GM21423 (cell line): ENCODE data around the gene MBOAT1.
"Not testable (repeated sequence)": the region's sequence is repeated elsewhere in the genome, so short reads cannot be mapped to it uniquely, and the experiment has no call there.

ENCODE experiments used
- ATAC-seq: cut with Tn5 transposase; IDR thresholded peaks from one replicate; pipeline ENCODE4 v1.9.1; 2021; ENCODE audit warnings: mild to moderate bottlenecking, moderate library complexity; ENCODE audit not compliant: unreplicated experiment

The MBOAT1 gene

GRCh38 chr6:20212392-20213111 lies at the start of gene MBOAT1:
Gene MBOAT1 (minus strand): TSS chr6:20212469. CDS start chr6:20212234, 235 bp downstream.
- ATAC-seq = peak; percentile 82

DNA sequence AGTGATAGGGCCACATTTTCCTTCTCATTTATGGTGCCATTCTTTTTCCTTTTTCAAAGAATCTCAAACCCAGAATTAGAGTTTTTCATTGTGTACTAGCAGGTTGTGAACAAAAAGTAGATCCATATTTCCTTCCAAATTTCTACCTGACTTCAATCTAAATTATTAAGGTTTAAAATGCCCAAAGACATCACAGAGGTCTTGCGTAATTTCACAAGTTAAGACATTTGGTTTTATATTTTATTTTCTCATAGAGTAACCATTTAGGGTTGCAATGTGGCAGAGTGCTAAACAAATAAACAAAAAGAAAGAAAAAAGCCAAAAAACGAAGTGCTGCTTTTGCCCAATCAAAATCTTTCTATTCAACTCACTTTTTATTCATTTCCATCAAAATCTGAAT lies 49.4 kb upstream of the MBOAT1 start:
- no peak for ATAC-seq

- no peak for ATAC-seq
Measured at GRCh38 chr6:20260360-20260759, 48.1 kb upstream of the MBOAT1 start.

DNA sequence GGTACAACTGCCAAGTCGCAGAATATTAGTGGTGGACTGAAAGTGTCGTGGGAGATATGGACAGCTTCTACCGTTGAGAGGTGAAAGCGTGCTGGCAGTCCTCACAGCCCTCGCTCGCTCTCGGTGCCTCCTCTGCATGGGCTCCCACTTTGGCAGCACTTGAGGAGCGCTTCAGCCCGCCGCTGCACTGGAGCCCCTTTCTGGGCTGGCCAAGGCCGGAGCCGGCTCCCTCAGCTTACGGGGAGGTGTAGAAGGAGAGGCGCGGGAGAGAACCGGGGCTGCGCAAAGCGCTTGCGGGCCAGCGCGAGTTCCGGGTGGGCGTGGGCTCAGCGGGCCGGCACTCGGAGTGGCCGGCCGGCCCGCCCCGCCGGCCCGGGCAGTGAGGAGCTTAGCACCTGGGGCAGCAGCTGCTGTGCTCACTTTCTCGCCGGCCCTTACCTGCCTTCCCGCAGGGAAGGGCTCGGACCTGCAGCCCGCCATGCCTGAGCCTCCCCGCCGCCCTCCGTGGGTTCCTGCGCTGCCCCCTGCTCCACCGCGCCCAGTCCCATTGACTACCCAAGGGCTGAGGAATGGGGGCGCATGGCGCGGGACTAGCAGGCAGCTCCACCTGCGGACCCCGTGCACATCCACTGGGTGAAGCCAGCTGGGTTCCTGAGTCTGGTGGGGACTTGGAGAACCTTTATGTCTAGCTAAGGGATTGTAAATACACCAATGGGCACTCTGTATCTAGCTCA lies 47.2 kb upstream of the MBOAT1 start:
- ATAC-seq = no peak

- ATAC-seq = no peak
Measured at GRCh38 chr6:20255428-20255827, 43.2 kb upstream of the MBOAT1 start.

DNA sequence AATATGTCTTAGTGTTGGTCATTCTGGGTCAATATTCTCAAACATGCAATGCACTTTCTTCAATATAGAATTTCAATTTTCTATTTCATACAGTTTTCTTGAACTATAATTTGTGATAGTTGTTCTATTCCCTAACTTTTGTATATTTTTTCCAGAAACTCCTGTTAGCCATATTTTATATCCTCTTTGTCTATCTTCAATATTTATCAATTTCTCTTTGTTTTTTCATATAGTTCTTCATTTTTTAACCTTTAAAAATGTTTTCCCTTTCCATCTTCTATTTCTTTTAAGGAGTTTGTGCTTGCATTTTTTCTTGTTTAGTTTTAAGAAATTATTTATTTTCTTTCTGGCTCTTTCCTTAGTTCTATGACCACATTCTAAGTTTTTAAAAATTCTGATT lies 42.0 kb upstream of the MBOAT1 start:
- ATAC-seq = no peak

- no peak for ATAC-seq
Measured at GRCh38 chr6:20253021-20253420, 40.8 kb upstream of the MBOAT1 start.

DNA sequence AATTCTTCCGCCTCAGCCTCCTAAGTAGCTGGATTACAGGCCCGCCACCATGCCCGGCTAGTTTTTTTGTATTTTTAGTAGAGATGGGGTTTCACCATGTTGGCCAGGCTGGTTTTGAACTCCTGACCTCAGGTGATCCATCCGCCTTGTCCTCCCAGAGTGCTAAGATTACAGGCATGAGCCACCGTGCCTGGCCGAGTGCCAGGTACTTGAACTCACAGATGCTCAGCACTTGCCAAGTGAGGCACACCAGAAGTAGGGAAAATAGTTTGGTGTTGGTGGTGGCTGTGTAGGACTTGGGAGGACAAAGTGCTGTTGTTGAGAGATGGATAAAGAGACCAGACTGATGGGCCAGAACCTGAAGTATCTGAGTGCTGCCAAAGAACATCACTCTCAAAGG lies 40.0 kb upstream of the MBOAT1 start:
- ATAC-seq = no peak

GRCh38 chr6:20251525-20251924 lies 39.3 kb upstream of the MBOAT1 start:
- ATAC-seq = no peak

GRCh38 chr6:20246125-20246524 lies 33.9 kb upstream of the MBOAT1 start:
- no peak for ATAC-seq

DNA sequence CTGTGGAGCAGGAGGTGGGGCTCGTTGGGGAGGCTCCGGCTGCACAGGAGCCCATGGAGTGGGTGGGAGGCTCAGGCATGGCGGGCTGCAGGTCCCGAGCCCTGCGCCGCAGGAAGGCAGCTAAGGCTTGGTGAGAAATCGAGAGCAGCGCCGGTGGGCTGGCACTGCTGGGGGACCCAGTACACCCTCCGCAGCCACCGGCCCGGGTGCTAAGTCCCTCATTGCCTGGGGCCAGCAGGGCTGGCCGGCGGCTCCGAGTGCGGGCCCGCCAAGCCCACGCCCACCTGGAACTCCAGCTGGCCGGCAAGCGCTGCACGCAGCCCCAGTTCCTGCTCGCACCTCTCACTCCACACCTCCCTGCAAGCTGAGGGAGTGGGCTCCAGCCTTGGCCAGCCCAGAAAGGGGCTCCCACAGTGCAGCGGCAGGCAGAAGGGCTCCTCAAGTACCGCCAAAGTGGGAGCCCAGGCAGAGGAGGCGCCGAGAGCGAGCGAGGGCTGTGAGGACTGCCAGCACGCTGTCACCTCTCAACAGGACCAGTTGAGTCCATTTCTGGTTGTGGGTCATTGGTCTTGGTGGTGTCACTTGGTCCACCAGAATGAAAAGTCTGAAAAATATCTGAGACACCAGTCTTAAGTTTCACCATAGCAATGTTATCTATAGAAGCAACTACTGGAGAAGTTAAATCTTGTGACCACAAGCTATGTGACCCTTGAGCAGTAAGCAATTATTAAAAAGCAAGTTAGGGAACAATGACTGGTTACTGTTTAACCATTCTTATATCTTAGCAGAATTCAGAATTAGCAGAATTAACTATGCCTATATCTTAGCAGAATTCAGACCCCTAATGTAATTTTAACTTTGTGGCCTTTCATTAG lies 32.8 kb upstream of the MBOAT1 start:
- not testable (repeated sequence) for ATAC-seq

GRCh38 chr6:20243288-20243687 lies 31.0 kb upstream of the MBOAT1 start:
- ATAC-seq = no peak

GRCh38 chr6:20242397-20242796 lies 30.1 kb upstream of the MBOAT1 start:
- no peak for ATAC-seq

- ATAC-seq = no peak
Measured at GRCh38 chr6:20241102-20241501, 28.8 kb upstream of the MBOAT1 start.

DNA sequence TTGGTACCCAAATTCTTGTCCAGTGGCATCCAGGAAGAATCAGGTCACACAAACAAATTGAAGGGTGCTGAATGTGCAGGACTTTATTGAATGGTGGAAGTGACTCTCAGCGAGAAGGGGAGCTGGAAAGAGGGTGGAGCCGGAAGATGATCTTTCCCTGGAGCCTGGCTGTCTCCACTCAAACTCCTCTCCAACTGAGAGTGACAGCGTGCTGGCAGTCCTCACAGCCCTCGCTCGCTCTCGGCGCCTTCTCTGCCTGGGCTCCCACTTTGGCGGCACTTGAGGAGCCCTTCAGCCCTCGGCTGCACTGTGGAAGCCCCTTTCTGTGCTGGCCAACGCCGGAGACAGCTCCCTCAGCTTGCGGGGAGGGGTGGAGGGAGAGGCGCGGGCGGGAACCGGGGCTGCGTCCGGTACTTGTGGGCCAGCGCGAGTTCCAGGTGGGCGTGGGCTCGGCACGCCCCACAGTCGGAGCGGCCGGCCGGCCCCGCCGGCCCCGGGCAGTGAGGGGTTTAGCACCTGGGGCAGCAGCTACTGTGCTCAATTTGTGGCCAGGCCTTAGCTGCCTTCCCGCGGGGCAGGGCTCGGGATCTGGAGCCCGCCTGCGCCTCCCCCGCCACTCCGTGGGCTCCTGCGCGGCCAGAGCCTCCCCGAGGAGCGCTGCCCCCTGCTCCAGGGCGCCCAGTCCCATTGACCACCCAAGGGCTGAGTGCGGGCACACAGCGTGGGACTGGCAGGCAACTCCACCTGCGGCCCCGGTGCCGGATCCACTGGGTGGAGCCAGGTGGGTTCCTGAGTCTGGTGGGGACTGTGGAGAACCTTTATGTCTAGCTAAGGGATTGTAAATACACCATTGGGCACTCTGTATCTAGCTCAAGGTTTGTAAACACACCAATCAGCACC lies 26.7 kb upstream of the MBOAT1 start:
- ATAC-seq = no peak

DNA sequence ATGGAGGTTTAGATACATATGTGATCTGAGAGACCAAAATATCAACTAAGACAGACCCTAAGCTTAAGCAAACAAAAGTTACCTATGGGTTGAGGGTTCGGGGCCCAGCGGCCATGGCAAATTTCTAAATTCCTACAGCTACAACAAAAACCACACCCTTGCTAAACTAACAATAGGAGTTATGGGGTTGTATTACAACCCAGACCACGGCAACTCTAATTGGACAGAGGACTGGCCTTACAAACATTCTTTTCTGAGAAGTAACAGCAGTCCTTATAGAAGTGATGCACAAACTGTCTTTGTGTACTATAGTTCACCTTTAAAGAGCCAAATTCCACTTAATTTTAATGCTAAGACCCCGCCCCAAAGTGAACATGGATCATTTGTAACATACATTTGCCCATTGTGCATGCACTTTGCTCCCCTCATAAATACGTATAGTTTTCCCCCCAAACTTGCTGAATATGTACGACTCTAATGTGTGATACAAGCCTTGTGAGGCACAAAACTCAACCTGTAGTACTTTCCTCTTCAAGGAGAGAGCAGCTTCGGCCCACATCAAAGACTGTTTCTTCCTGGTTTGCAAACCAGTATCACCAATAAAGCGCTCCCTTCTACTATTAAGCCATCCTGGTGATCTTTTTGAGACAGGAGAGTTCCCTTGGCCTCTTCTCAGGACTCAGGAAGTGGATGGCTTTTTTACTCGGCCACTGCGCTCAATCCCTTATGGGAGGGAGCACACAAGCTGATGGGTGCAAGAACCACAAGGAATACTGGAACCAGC lies 25.6 kb upstream of the MBOAT1 start:
- no peak for ATAC-seq

- no peak for ATAC-seq
Measured at GRCh38 chr6:20236909-20237600, 24.8 kb upstream of the MBOAT1 start.

- ATAC-seq = no peak
Measured at GRCh38 chr6:20236344-20236743, 24.1 kb upstream of the MBOAT1 start.

GRCh38 chr6:20235041-20235440 lies 22.8 kb upstream of the MBOAT1 start:
- no peak for ATAC-seq
